GM18870 (cell line): ENCODE measurements around the gene FUT9.
"Not testable (repeated sequence)": the region's sequence is repeated elsewhere in the genome, so short reads cannot be mapped to it uniquely, and the experiment has no call there.

Source experiments
- ATAC-seq: cut with Tn5 transposase; IDR thresholded peaks from one replicate; pipeline ENCODE4 v1.9.1; 2021; ENCODE audit warnings: moderate library complexity; ENCODE audit not compliant: unreplicated experiment

The FUT9 gene

DNA sequence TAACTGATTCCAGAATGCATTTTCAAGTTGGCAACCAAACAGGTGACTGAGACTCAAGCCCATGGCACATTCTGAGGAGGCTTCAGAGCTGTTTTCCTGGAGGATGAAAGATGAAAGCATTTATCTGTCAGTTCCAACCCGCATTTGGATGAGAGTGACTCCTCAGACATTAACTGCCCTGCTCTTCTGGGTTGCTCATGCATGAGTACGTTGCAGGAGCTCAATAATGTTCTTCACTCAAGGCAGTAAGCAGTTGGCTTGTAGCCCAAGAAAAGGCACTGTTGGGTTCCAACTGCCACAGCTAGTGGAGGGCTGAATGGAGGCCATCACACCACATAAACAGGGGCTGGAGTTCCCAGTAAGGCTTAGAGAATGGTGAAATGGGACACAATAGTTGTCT lies 155.3 kb downstream of the FUT9 start:
- no peak for ATAC-seq

DNA sequence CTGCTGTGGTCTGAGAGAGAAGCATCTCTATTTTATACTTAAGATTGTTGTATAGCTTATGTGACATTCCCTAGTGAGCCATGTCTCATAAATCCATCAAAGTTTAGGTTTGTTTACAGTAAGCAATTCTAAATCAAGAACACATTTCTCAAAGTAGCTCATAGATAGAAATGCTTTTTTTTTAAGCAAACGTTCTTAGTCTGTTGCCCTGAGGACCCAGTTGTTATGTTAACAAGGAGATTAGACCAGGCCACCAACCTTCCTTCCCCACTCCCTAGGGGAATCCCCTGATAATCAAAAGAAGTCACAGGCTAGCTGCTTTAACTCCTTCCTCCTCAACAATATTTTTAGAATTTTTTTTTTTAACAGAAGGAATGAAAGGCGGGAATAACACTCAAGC lies 169.0 kb downstream of the FUT9 start:
- ATAC-seq: no peak

DNA sequence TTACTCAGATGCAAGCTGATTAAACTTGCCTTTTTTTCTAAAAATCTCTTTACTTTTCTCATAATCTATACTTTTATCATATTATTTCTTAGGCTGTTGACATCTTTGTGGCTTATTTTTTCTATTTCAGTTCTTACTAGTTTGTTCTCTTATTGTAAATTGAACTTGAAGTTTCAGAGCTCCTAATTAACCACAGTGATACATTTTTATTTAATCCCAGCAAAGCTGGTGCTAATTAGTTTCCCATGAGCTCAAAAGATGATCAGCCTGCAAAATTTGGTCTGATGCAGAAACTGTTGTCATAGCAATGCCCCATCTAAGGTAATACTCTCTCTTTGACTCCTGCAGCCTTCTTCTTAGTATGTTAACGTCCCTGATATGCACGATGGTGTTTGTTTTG lies 170.3 kb downstream of the FUT9 start:
- no peak for ATAC-seq

DNA sequence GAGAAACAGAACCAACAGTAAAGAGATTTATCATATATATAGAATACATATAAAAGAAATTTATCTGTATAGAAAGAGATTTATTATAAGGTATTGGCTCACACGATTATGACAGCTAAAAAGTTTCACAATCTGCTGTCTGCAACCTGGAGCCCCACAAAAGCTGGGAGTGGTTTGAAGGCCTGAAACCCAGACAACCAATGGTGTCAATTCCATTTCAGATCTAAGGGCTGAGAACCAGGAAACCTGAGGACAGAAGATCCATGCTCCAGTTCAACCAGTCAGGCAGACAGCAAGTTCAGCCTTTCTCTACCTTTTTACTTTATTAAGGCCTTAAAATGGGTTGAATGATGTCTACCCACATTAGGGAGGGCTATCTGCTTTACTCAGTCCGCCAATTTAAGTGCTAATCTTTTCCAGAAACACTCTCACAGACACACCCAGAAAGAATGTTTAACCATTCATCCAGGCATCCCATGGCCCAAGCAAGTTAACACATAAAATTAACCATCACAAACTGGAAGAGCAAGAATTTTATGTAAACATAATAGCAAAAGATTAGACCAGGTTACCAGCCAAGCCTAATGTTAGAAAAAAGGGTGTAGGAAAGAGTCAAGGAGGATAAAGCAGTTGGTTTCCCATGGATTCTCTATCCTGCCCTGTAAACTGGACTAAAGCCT lies 170.9 kb downstream of the FUT9 start:
- ATAC-seq: no peak

DNA sequence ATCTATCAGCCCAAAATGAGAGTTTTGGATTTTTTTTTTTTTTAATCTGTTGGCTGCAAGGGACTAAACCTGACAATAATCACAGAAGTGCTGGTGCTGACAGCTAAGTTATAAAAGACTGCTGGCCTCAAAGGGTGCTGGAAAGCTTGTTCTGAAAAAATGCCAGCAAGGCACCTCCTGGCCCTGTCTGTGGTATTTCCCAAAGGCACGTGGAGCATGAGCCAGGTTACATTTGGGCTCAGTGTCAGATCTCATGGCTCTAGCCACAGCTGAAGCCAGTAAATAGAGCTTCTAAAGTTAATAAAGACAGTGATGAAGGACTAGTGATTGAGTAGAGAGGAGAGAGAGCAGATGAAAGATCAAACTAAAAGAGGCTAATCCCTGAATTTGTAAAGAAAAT lies 178.9 kb downstream of the FUT9 start:
- no peak for ATAC-seq

DNA sequence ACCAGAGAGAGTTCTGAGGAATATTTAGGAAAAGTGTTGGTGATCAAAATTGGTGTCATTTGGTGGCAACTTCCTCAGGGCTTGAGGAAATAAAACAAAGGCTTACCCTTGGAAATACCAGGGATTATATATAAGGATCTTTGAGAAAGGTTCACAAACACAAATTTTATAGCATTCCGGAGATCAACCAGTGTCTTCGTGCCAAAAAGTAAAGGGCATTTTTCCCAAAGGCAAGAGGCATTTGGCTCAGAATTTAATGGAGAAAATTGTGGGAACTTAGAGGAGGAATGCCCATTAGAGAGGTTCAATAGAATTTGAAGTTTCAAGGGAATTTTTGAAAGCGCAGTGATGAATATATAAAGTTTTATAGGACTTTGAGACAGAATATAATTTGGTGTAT lies 179.5 kb downstream of the FUT9 start:
- ATAC-seq: no peak

DNA sequence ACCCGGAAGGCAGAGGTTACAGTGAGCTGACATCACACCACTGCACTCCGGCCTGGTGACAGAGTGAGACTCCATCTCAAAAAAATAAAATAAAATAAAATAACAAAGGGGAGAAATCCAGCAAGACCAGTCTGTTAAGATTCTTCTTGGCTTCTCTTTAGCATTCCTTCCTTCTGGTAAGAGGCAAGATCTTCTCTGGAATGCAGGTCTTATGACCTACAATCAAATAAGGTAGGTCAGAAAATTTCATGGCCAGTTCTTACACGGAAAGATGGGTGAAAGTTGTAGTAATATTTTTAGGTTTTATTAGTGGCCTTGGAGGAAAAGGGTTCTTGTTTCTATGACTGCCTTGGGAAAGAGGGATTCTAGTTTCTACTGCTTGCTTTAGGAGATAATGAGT lies 180.9 kb downstream of the FUT9 start:
- ATAC-seq: no peak

DNA sequence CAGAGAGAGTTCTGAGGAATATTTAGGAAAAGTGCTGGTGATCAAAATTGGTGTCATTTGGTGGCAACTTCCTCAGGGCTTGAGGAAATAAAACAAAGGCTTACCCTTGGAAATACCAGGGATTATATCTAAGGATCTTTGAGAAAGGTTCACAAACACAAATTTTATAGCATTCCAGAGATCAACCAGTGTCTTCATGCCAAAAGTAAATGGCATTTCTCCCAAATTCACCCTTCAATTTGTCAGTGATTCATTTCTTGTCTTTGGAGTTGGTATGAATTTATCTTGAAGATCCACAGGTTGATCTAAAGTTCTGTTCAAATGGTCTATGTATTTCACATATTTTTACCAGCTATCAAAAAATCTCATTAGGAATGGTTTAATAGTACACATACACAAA lies 181.5 kb downstream of the FUT9 start:
- ATAC-seq: no peak

DNA sequence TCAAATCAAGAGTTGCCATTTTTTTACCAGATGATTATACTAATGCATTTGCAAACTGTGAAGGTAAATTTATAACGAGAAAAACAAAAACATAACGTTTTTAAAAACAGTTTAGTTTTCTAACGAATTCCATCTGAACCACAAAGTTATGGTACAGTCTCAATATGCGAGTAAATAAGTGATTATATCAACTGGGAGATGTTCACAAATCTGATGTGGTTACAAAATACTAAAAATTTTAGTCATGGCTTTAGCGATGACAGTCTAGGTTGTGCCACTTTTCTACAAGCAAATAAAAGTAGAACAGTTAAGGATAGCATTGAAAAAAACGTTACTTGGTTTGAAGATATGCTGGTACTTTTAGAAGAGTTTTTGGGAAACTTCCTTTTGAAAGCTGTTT lies 186.8 kb downstream of the FUT9 start:
- no peak for ATAC-seq

DNA sequence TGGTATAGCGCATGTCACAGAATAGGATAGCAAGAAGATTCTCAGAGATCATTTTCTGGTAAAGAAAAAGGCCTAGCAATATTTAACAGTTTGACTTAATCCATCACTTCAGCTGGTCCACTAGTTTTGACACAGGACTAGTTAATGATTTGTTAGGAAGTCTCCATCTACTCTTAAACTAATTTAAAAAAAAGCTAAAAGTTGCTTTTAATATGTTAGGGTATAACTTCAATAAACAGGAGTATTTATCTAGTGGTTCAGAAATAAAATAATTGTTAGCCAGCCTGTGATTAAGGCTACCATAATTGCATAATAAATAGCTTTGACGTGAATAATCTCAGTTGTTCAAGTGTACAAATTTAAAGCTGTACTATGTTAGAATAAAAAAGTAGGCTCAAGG lies 195.6 kb downstream of the FUT9 start:
- no peak for ATAC-seq

DNA sequence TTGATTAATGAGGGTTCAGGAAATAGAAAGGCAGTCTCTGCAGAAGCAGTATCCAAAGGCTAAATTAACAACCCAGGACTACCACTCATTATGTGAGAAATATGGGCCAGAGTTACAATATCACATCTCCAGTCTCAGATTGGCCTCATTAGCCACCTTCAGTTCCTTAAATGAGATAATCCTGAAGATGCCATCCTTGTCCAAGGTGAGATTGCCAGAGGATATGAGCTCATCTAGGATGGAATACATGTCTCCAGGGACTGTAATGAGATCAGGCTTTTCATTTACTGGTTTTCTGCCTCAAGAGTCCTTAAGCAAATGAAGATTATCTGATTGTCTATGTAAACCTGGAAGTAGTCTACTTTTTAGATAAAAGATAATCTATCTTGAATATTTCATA lies 196.3 kb downstream of the FUT9 start:
- ATAC-seq: no peak

DNA sequence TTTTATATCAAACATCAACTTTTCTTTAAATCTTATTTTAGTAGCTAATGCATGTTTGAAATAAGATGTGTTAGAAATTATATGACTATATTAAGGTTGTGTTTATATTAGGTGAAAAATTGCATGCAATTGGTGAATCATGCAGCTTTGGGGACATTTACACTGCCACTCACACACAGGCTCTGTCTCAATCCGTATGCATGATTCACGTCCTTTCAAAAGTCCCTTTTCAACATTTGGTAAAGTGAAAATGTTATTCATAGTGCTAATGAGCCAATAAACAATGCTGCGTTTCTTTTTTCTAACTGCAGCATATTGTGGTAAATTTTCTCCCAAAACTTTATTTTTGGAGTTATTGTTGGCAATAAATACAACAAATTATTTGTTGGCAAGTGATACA lies 198.0 kb downstream of the FUT9 start:
- no peak for ATAC-seq

DNA sequence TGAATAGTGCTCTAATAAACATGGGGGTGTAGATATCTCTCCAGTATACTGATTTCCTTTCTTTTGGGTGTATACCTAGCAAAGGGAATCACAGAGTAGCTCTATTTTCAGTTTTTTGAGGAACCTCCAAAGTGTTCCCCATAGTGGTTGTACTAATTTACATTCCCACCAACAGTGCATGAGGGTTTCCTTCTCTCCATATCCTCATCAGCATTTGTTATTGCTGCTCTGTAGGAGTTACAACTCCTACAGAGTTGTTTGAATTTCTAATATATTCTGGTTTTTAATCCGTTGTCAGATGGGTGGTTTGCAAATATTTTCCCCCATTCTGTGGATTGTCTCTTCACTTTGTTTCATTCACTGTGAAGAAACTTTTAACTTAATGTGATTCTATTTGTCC lies 207.9 kb downstream of the FUT9 start:
- ATAC-seq: no peak

DNA sequence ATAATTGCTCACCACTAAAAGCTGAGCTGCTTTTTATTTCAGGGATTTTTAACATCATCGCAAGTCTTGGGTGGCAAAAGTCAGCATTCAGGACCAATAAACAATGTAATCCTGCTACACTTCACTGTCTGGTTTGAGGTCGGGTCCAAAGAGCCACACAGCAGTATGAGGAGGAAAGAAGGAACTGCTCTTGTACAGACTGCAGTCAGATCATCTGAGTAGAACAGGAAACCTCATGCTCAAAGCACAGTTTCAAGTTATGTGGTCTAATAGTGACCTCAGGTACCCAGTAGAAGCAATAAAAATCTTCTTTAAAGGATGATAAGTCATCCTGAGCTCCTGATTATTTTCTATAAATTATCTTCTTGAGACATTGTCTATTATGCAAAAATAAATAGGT lies 211.4 kb downstream of the FUT9 start:
- no peak for ATAC-seq

DNA sequence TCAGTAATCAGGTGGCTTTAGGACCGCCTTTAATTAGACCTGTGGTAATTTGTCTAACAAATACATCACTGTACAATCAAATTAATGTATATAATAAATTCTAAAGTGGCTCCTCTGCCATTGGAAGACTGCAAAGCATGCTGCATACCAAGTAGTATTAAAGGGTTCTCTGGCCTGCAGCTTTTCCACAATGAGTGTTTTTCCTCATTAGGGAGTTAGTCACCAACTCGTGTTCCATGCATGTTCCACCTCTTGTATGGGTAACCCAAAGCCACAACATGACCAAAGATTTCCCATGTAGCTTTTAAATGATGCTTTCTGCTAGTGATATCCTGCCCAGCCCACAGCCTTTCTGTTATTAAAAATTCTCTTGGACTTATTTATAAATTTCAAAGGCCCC lies 218.7 kb downstream of the FUT9 start:
- no peak for ATAC-seq

DNA sequence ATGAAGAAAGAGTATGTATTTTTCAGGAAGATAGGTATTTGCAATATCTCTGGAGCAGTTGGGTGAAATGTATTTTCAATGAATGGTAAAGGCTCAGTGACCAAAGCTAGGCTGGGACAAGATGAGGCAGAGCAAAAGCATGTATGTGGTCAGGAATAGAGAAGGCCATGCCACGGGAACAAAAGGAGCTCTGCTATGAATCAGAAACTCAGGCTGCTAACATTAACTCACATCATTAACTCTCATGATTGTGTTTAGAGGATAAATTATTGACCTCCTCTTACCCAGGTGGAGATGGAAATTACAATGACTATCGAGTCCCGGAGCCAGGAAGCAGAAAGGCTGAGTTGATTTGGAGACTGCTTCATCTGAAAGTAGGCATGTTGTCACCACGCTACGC lies 220.2 kb downstream of the FUT9 start:
- ATAC-seq: no peak

DNA sequence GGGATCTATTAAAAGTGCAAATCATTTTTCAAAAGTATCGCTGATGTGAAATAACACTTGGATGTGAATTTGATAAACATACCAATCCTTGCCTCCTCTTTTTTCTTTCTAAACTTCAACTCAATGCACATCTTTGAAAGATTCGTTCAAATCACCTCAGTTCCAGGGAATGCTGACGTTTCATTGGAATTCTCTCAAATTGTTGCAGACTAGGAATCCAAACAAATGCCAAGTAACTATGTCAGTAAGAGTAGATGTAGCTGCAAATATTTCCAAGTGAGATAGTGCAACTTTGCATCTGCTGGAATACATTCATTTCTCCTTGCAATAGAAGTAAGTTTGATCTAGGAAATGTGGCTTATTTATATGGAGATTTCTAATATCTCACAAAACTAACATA lies 220.7 kb downstream of the FUT9 start:
- no peak for ATAC-seq

DNA sequence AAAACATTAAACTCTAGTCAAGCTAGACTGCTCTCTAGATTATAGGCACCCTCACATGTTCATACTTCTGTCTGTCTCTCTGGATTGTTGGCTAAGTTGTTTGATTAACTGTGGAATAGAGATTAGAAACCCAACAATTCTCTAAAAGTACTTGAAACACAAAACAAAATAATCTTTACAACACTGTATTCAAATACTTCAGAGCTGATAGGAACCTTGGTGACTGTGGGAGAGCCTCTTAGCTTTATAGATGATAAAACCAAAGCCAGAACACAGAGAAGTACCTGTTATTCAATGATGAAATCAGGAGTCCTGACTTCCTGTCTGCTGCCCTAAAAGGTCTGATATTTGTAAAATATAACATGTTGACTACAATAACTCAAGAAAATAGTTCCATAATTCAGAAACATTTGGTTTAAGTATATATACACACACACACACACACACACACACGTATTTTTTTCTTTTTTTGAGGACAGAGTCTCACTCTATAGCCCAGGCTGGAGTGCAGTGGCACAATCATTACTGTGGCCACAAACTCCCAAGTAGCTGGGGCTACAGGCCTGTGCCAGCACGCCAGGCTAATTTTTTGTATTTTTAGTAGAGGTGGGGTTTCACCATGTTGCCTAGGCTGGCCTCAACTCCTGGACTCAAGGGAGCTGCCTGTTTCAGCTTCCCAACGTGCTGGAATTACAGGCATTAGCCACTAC lies 222.0 kb downstream of the FUT9 start:
- ATAC-seq: no peak

DNA sequence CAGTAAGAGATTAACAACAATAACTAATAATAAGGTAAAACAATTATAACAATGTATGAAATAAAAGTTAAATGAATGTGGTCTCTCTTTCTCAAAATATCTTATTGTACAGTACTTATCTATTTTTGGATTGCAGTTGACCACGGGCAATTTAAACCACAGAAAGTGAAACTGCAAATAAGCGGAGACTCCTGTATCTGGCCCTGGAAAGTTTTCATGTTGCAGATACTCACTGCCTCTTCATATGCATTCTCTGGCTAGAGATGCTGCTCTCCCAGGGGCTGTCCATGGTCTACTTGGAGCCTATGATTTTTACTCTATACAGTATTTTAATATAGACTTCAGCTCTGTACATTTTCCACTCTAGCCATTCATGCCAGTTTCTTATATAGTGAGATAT lies 230.8 kb downstream of the FUT9 start:
- ATAC-seq: no peak

DNA sequence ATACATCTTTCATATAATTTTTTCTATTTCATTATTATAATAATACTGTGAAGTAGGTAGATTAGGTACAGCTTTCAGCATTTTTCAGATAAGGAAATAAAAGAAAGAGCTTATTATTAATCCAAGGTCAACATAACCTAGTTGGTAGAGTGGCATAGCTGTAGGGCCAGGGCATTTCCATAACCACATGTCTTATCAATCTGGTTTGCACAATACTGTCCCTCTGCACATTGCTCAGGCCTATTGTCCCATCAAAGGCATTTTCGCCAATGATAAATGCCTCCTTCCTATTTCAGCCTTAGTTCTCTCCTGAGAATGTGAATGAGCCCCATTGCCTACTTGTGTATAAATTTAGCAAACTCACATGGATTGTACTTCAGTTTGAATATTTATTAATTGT lies 234.0 kb downstream of the FUT9 start:
- ATAC-seq: no peak

DNA sequence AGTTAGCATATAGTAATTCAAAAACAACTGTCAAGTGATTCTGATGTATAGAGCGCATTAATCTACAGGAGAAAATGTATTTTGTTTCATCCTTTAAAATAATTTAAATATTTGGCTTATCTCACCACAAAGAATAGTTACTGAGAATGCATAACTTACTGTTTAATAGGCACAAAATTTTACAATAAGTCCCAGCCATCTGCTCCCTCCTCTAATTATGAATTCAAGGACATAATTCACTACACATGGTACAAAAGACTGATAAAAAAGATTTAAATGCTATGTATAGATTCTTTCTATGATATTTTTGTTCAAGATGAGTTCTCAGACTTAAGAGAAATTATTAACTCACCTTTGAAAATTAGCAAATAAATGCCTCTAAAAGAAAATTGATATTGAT lies 242.0 kb downstream of the FUT9 start:
- no peak for ATAC-seq

DNA sequence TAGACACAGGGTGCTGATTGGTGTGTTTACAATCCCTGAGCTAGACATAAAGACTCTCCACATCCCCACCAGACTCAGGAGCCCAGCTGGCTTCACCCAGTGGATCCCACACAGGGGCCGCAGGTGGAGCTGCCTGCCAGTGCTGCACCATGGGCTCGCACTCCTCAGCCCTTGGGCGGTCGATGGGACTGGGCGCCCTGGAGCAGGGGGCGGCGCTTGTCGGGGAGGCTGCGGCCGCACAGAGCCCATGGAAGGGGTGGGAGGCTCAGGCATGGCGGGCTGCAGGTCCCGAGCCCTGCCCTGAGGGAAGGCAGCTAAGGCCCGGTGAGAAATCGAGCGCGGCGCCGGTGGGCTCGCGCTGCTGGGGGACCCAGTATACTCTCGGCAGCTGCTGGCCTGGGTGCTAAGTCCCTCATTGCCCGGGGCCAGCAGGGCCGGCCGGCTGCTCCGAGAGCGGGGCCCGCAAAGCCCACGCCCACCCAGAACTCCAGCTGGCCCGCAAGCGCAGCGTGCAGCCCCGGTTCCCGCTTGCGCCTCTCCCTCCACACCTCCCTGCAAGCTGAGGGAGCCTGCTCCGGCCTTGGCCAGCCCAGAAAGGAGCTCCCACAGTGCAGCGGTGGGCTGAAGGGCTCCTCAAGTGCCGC lies 245.1 kb downstream of the FUT9 start:
- not testable (repeated sequence) for ATAC-seq
